Endothelial cell of umbilical vein (primary cell): ENCODE data around the gene NEB. TPM values are rescaled to one million over a fixed set of nuclear protein-coding genes. Genes with fewer than 3 reads are reported as not detected.

Source experiments
- BruUV-seq: library from RNA; stranded (reverse); fragments of 400-500 nt; replicated peaks from 2 replicates; lab custom pipeline; 2021; lab: Mats Ljungman, UMichigan
- CTCF ChIA-PET: fragments of 300-600, 350-600 bp; sonication (Branson Sonifier 250); formaldehyde crosslinking; loops from one replicate; lab custom pipeline; 2021; ENCODE audit warnings: antibody characterized with exemption, inconsistent platforms; lab: Charles Lee
- POLR2A ChIA-PET: fragments of 300-600, 350-600 bp; sonication (Branson Sonifier 250); formaldehyde crosslinking; loops from one replicate; lab custom pipeline; 2021; ENCODE audit warnings: antibody characterized with exemption, inconsistent platforms; lab: Charles Lee
- DNase-seq: peaks from one replicate; pipeline ENCODE4 v3.0.0-alpha.2; 2011; ENCODE audit warnings: low read depth, low spot score
- FAIRE-seq: peaks from 2 replicates; lab custom pipeline; 2011; peaks lifted over from hg19 to GRCh38; lab: Jason Lieb, UNC
- H2AFZ ChIP-seq: 2 replicates; pipeline ENCODE4 v1.6.0; 2012; ENCODE audit warnings: low read depth, low read length, control low read depth, inconsistent platforms
- H3K27ac ChIP-seq: 2 replicates; pipeline ENCODE4 v1.5.1; 2011; ENCODE audit warnings: low read depth, mild to moderate bottlenecking, control low read depth, low read length, moderate library complexity; ENCODE audit not compliant: insufficient read depth
- H3K27me3 ChIP-seq, 2 experiments: 2 replicates each; pipeline versions ENCODE4 v1.6.0 to v1.6.1; 2011; ENCODE audit warnings: low read length in 2 of 2, mixed read lengths in 1 of 2; ENCODE audit not compliant: control insufficient read depth in 2 of 2, insufficient read depth in 2 of 2
- H3K36me3 ChIP-seq, 2 experiments: 2 replicates in 1 of 2; 3 replicates in 1 of 2; pipeline ENCODE4 v1.5.1; 2011; ENCODE audit warnings: low read length in 2 of 2, mild to moderate bottlenecking in 1 of 2, moderate library complexity in 1 of 2; ENCODE audit not compliant: control insufficient read depth in 2 of 2, insufficient read depth in 2 of 2; ENCODE audit errors: extremely low read depth in 1 of 2
- H3K4me1 ChIP-seq: 3 replicates; pipeline ENCODE4 v1.5.1; 2011; ENCODE audit warnings: mild to moderate bottlenecking, low read length; ENCODE audit not compliant: control insufficient read depth, insufficient read depth; ENCODE audit errors: extremely low read depth
- H3K4me2 ChIP-seq: 2 replicates; pipeline ENCODE4 v1.6.1; 2011; ENCODE audit warnings: low read length, control low read depth, mixed read lengths; ENCODE audit not compliant: insufficient read depth
- H3K4me3 ChIP-seq, 3 experiments: fragments of 200-600 bp in 1 of 3; sonication (generic), shearing (Covaris generic) in 1 of 3; replicated peaks in 1 of 3; 2 replicates each; pipeline ENCODE4 v1.5.1; 2011 to 2016; ENCODE audit warnings: control low read depth in 3 of 3, low read length in 3 of 3, mild to moderate bottlenecking in 2 of 3, inconsistent platforms in 1 of 3, low read depth in 1 of 3, moderate library complexity in 1 of 3; ENCODE audit not compliant: insufficient read depth in 1 of 3
- H3K79me2 ChIP-seq: 2 replicates; pipeline ENCODE4 v1.6.0; 2012; ENCODE audit warnings: low read length, inconsistent platforms; ENCODE audit not compliant: control insufficient read depth, insufficient read depth
- H3K9ac ChIP-seq: replicated peaks from 2 replicates; pipeline ENCODE3; 2011; ENCODE audit warnings: low read length, control low read depth; ENCODE audit not compliant: insufficient read depth; ENCODE audit errors: extremely low read depth
- H3K9me1 ChIP-seq: replicated peaks from 3 replicates; pipeline ENCODE4 v1.6.0; 2011; ENCODE audit warnings: mild to moderate bottlenecking, low read length; ENCODE audit not compliant: control insufficient read depth, insufficient read depth; ENCODE audit errors: extremely low read depth
- H3K9me3 ChIP-seq: replicated peaks from 2 replicates; pipeline ENCODE4 v1.5.1; 2012; ENCODE audit warnings: low read length, inconsistent platforms; ENCODE audit not compliant: control insufficient read depth, insufficient read depth
- H4K20me1 ChIP-seq: replicated peaks from 2 replicates; pipeline ENCODE3; 2011; ENCODE audit warnings: mild to moderate bottlenecking, low read length; ENCODE audit not compliant: control insufficient read depth, insufficient read depth; ENCODE audit errors: extremely low read depth
- EZH2 ChIP-seq: IDR thresholded peaks from 2 replicates; pipeline ENCODE4 v1.6.1; 2012; ENCODE audit warnings: borderline replicate concordance, low read depth, mild to moderate bottlenecking, moderate library complexity, low read length, inconsistent platforms; ENCODE audit not compliant: severe bottlenecking
- GATA2 ChIP-seq: IDR thresholded peaks from 2 replicates; pipeline ENCODE4 v1.7.0; 2011; ENCODE audit warnings: low read depth, mild to moderate bottlenecking, moderate library complexity, mixed read lengths, low read length; ENCODE audit not compliant: insufficient read length, insufficient read depth
- dilution Hi-C: fragments of 300-500 bp; cut with MboI; formaldehyde crosslinking; loops from one replicate; pipeline ENCODE4 v1.15.0; 2019; ENCODE audit warnings: low sequenced_read_pairs; ENCODE audit not compliant: extremely low pct_ligation_motif_present
- intact Hi-C: fragments of 100-400 bp; cut with micrococcal nuclease; formaldehyde crosslinking; loops from one replicate; pipeline ENCODE4 v1.10.0; 2022
- polyA plus RNA-seq, 4 experiments: library from polyadenylated mRNA; depleted of rRNA in 3 of 4; stranded (reverse) in 3 of 4; unstranded in 1 of 4; fragments of >200 nt; gene quantifications; 2 replicates each; pipeline versions ENCODE4 v1.2.1 to v1.2.3, GENCODE V29; 2011 to 2012; ENCODE audit warnings: missing spikeins in 1 of 4
- total RNA-seq: library from RNA; stranded (reverse); gene quantifications from 2 replicates; pipeline ENCODE4 v1.2.3, GENCODE V29; 2021

NEB gene
- total and polyA plus RNA-seq, 2 donors (not counting 3 experiments of a cell fraction or from before 2014, with no cell fraction given) = 0.84 to 1.8 TPM

DNA sequence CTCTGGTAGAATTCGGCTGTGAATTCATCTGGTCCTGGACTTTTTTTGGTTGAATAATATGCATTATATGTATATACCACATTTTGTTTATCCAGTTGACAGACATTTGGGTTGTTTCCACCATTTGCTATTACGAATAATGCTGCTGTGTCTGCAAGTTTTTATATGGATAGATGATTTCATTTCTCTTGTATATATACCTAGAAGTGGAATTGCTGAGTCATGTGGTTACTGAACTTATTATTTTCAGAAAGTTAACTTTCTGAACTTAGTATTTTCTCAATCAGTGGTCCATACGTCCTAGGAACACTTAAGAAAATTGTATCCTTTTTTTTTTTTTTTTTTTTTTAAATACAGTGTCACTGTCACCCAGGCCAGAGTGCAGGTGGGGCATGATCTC lies 261.3 kb downstream of the NEB start:
- DNase-seq = no peak

DNA sequence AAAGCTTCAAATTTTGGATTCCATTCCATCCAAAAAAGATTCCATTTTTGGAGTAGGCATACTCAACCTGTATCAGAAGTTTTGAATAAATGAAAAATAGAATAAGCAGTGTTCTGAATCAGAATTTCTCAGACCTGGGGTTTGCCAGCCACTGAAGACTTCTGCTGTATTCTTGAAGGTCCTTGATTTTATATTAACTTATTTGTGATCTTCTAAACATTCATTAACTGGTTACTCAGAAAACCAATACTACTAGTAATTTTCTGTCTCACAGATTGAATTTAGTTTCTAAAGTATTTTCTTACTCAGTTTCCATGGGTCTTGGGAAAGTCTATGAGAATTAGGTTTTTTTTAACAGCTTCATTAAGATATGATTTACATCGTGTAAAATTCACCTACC lies 263.7 kb downstream of the NEB start:
- POLR2A ChIA-PET = no interaction called here
- DNase-seq (no peak), FAIRE-seq (no peak)
- Histone ChIP-seq H3K79me2 (peaks cover 3% of the 10 kb centered on the region), H3K27me3 (no peaks in the 10 kb centered on the region), H3K36me3 (peaks cover 2 to 35% of the 10 kb centered on the region in 2 experiments), H3K27ac (no peak overlapping the region), H3K4me1 (no peaks in the 10 kb centered on the region), H3K4me3 (no peak overlapping the region), H3K4me2 (no peak overlapping the region), H3K9me3 (no peaks in the 10 kb centered on the region), H4K20me1 (no peaks in the 10 kb centered on the region), H3K9me1 (no peaks in the 10 kb centered on the region), H2AFZ (no peak overlapping the region), H3K9ac (no peak overlapping the region)
- CTCF ChIA-PET = interaction anchor here (2.0 kb wide), 1 partner anchor 555 kb away, joined by 4 read pairs; no protein-coding TSS in a partner anchor
- BruUV-seq = no TSS peak
- dilution Hi-C loops = no loop called here
- intact Hi-C loops = no loop called here
- TF ChIP-seq EZH2 = no peak

More for the DNA sequence above, 261.3 kb downstream of the NEB start:
- ChIA-PET POLR2A (interaction anchor here (0.8 kb wide), 1 partner anchor 9 kb away, joined by 7 read pairs; no protein-coding TSS in a partner anchor), CTCF (interaction anchor here (0.5 to 1.0 kb wide), 2 partner anchors 42 to 553 kb away, joined by 3 read pairs; no protein-coding TSS in a partner anchor)
- H3K4me2 ChIP-seq = no peak overlapping the region
- H3K9me1 ChIP-seq = no peaks in the 10 kb centered on the region
- H3K9me3 ChIP-seq = no peaks in the 10 kb centered on the region
- no peak overlapping the region for H2AFZ ChIP-seq
- intact Hi-C loops = no loop called here
- no peak overlapping the region for H3K4me3 ChIP-seq
- dilution Hi-C loops = no loop called here
- no peaks in the 10 kb centered on the region for H3K27me3 ChIP-seq
- peaks cover 2 to 38% of the 10 kb centered on the region in 2 experiments for H3K36me3 ChIP-seq
- TF ChIP-seq GATA2 = no peak
- BruUV-seq = no TSS peak
- no peak overlapping the region for H3K9ac ChIP-seq
- no peak overlapping the region for H3K27ac ChIP-seq
- FAIRE-seq = no peak
- no peaks in the 10 kb centered on the region for H4K20me1 ChIP-seq
- H3K79me2 ChIP-seq = peaks cover 3% of the 10 kb centered on the region
- no peaks in the 10 kb centered on the region for H3K4me1 ChIP-seq
